ENCODE measurements around the gene CERT1.

GRCh38 chr5:75342836-75343235 is 168.6 kb downstream of the CERT1 start:
- TF ChIP-seq, protein P1, sequence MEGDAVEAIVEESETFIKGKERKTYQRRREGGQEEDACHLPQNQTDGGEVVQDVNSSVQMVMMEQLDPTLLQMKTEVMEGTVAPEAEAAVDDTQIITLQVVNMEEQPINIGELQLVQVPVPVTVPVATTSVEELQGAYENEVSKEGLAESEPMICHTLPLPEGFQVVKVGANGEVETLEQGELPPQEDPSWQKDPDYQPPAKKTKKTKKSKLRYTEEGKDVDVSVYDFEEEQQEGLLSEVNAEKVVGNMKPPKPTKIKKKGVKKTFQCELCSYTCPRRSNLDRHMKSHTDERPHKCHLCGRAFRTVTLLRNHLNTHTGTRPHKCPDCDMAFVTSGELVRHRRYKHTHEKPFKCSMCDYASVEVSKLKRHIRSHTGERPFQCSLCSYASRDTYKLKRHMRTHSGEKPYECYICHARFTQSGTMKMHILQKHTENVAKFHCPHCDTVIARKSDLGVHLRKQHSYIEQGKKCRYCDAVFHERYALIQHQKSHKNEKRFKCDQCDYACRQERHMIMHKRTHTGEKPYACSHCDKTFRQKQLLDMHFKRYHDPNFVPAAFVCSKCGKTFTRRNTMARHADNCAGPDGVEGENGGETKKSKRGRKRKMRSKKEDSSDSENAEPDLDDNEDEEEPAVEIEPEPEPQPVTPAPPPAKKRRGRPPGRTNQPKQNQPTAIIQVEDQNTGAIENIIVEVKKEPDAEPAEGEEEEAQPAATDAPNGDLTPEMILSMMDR (IDR thresholded peaks at IDR 0.05; ENCODE audit: low read length): no peak
- no peak for TF ChIP-seq EZH2 (IDR thresholded peaks at IDR 0.05; ENCODE audit: borderline replicate concordance, low read length)

Measured in OCI-LY1 (cell line).